K562 (cell line): ENCODE data around the gene TRIM47. TPM values are rescaled to one million over a fixed set of nuclear protein-coding genes. Genes with fewer than 3 reads are reported as not detected.

Experiments
- ATAC-seq: fragments of 200-7000 bp; cut with Tn5 transposase; 3 replicates; pipeline ENCODE4 v1.9.1; 2020; ENCODE audit warnings: moderate library complexity
- BruUV-seq: library from RNA; stranded (reverse); fragments of 400-500 nt; replicated peaks from 2 replicates; lab custom pipeline; 2021; lab: Mats Ljungman, UMichigan
- CTCF ChIA-PET: fragments of 300-600 bp; formaldehyde crosslinking; extraction: SDS; loops from one replicate; lab custom pipeline; 2021; ENCODE audit warnings: low intra/inter-chr PET ratio; lab: Yijun Ruan, JAX
- POLR2A ChIA-PET: fragments of 300-600, 350-650 bp; sonication (Branson Sonifier 250); formaldehyde crosslinking; extraction: SDS; loops from one replicate; lab custom pipeline; 2021; ENCODE audit warnings: antibody characterized with exemption, inconsistent platforms; lab: Yijun Ruan, JAX
- DNase-seq, 4 experiments: peaks; one replicate each; pipeline versions ENCODE4 v3.0.0 to v3.0.0-alpha.2; 2011 to 2018; ENCODE audit warnings: low spot score in 3 of 4, mixed read lengths in 3 of 4; ENCODE audit errors: extremely low read depth in 1 of 4
- FAIRE-seq: peaks from 2 replicates; lab custom pipeline; 2011; peaks lifted over from hg19 to GRCh38; lab: Jason Lieb, UNC
- H2AFZ ChIP-seq: 2 replicates; pipeline ENCODE4 v1.6.0; 2011; ENCODE audit warnings: low read depth, low read length, control low read depth, inconsistent platforms
- H3K27ac ChIP-seq: fragments of 200-600 bp; 3 replicates; pipeline ENCODE4 v1.8.0; 2011; ENCODE audit warnings: low read depth, mild to moderate bottlenecking, control low read depth, inconsistent platforms, low read length, moderate library complexity, mixed read lengths; ENCODE audit errors: extremely low read depth
- H3K27me3 ChIP-seq, 2 experiments: fragments of 300-600 bp in 1 of 2; 2 replicates in 1 of 2; 3 replicates in 1 of 2; pipeline versions ENCODE4 v1.6.0 to v1.8.0; 2011; ENCODE audit warnings: inconsistent platforms in 2 of 2, low read length in 2 of 2, mild to moderate bottlenecking in 1 of 2, mixed read lengths in 1 of 2, moderate library complexity in 1 of 2; ENCODE audit not compliant: control insufficient read depth in 2 of 2, insufficient read depth in 2 of 2
- H3K36me3 ChIP-seq: fragments of 300-600 bp; 3 replicates; pipeline ENCODE4 v1.8.0; 2011; ENCODE audit warnings: mild to moderate bottlenecking, low read length, inconsistent platforms; ENCODE audit not compliant: control insufficient read depth, insufficient read depth
- H3K4me1 ChIP-seq, 2 experiments: fragments of 200-600 bp in 1 of 2; replicated peaks in 1 of 2; 2 replicates in 1 of 2; 3 replicates in 1 of 2; pipeline versions ENCODE4 v1.5.1 to v1.8.0; 2011; ENCODE audit warnings: inconsistent platforms in 2 of 2, low read length in 2 of 2, mild to moderate bottlenecking in 1 of 2, mixed read lengths in 1 of 2, moderate library complexity in 1 of 2; ENCODE audit not compliant: control insufficient read depth in 2 of 2, insufficient read depth in 2 of 2
- H3K4me2 ChIP-seq: 2 replicates; pipeline ENCODE4 v1.6.1; 2011; ENCODE audit warnings: low read length, control low read depth, inconsistent platforms, mixed read lengths; ENCODE audit not compliant: insufficient read depth
- H3K4me3 ChIP-seq: fragments of 200-600 bp; sonication (generic), shearing (Covaris generic); 2 replicates; pipeline ENCODE4 v1.5.1; 2016; ENCODE audit warnings: control low read depth, inconsistent platforms
- H3K79me2 ChIP-seq: fragments of 200-600 bp; 3 replicates; pipeline ENCODE4 v1.8.0; 2011; ENCODE audit warnings: low read length, inconsistent platforms; ENCODE audit not compliant: control insufficient read depth, insufficient read depth
- H3K9ac ChIP-seq, 2 experiments: 2 replicates each; pipeline versions ENCODE4 v1.6.0 to v1.6.1; 2011; ENCODE audit warnings: low read depth in 2 of 2, low read length in 2 of 2, control low read depth in 1 of 2, inconsistent platforms in 1 of 2, mild to moderate bottlenecking in 1 of 2, mixed read lengths in 1 of 2; ENCODE audit not compliant: insufficient read depth in 1 of 2
- H3K9me1 ChIP-seq: one replicate; pipeline ENCODE4 v1.6.0; 2011; ENCODE audit warnings: inconsistent platforms, mild to moderate bottlenecking, low read length, moderate library complexity; ENCODE audit not compliant: control insufficient read depth, insufficient read depth
- H3K9me3 ChIP-seq: replicated peaks from 2 replicates; pipeline ENCODE4 v1.5.1; 2011; ENCODE audit warnings: low read depth, low read length, inconsistent platforms; ENCODE audit not compliant: control insufficient read depth, insufficient read depth
- H4K20me1 ChIP-seq: replicated peaks from 2 replicates; pipeline ENCODE4 v1.6.1; 2011; ENCODE audit warnings: low read length, inconsistent platforms, mixed read lengths; ENCODE audit not compliant: control insufficient read depth, insufficient read depth
- ASH1L ChIP-seq: fragments of 450-650 bp; IDR thresholded peaks from 2 replicates; pipeline ENCODE4 v1.6.1; 2018; ENCODE audit warnings: borderline replicate concordance, mild to moderate bottlenecking, low read depth; ENCODE audit not compliant: partially characterized antibody
- ATF6 ChIP-seq: sonication (generic); formaldehyde crosslinking; IDR thresholded peaks from 2 replicates; pipeline ENCODE4 v1.4.0; 2020; ENCODE audit warnings: mild to moderate bottlenecking, missing genetic modification reagents
- CEBPZ ChIP-seq: fragments of 150-350 bp; IDR thresholded peaks from 2 replicates; pipeline ENCODE4 v1.6.1; 2014; ENCODE audit warnings: low read depth, mild to moderate bottlenecking, low read length, borderline replicate concordance
- GATAD2A ChIP-seq: fragments of 450-650 bp; IDR thresholded peaks from 2 replicates; pipeline ENCODE4 v1.6.1; 2017
- KAT7 ChIP-seq: sonication (generic); formaldehyde crosslinking; IDR thresholded peaks from 2 replicates; pipeline ENCODE4 v1.8.0; 2022; ENCODE audit warnings: missing genetic modification reagents, mild to moderate bottlenecking, borderline replicate concordance
- MLX ChIP-seq, 2 experiments: fragments of 450-650 bp in 1 of 2; sonication (generic) in 1 of 2; formaldehyde crosslinking; conservative IDR thresholded peaks; 2 replicates each; pipeline versions ENCODE4 v1.4.0 to v1.8.1; 2020 to 2022; ENCODE audit warnings: mild to moderate bottlenecking in 1 of 2, missing genetic modification reagents in 1 of 2
- MTA2 ChIP-seq: fragments of 450-650 bp; IDR thresholded peaks from 2 replicates; pipeline ENCODE4 v1.6.1; 2016; ENCODE audit warnings: low read depth
- NFIC ChIP-seq: fragments of 450-650 bp; IDR thresholded peaks from 2 replicates; pipeline ENCODE4 v1.6.1; 2017; ENCODE audit warnings: mild to moderate bottlenecking, inconsistent platforms
- NFYB ChIP-seq: IDR thresholded peaks from 2 replicates; pipeline ENCODE4 v1.6.1; 2011; ENCODE audit warnings: mild to moderate bottlenecking, moderate library complexity; ENCODE audit not compliant: insufficient read length; ENCODE audit errors: extremely low read depth
- TAF15 ChIP-seq: fragments of 200-400 bp; formaldehyde crosslinking; IDR thresholded peaks from 2 replicates; pipeline ENCODE4 v1.6.1; 2017; ENCODE audit warnings: mild to moderate bottlenecking, low read depth, low read length, moderate library complexity
- THAP12 ChIP-seq: fragments of 250-450 bp; sonication (Bioruptor Pico); IDR thresholded peaks from 2 replicates; pipeline ENCODE4 v1.9.0; 2021; ENCODE audit warnings: mild to moderate bottlenecking, inconsistent platforms
- XRCC4 ChIP-seq: IDR thresholded peaks from one replicate; pipeline ENCODE4 v1.6.1; 2011; ENCODE audit not compliant: insufficient read depth, insufficient read length; ENCODE audit errors: extremely low read depth
- ZNF41 ChIP-seq: fragments of 250-450 bp; sonication (Bioruptor Pico); conservative IDR thresholded peaks from 2 replicates; pipeline ENCODE4 v1.4.0; 2020; ENCODE audit warnings: mild to moderate bottlenecking
- WGBS: fragments of 100-300 bp; shearing (Covaris generic); methylation state at CpG from one replicate; pipeline ENCODE4 v1.1.6; 2016; ENCODE audit warnings: low coverage, mixed read lengths; ENCODE audit not compliant: insufficient coverage; ENCODE audit errors: missing lambda C conversion rate; 5-methylcytosine and 5-hydroxymethylcytosine counted together
- in situ Hi-C: fragments of 300-500 bp; cut with MboI; formaldehyde crosslinking; loops from 4 replicates; pipeline ENCODE4 v1.15.0; 2018; ENCODE audit warnings: inconsistent platforms, mixed read lengths
- intact Hi-C: fragments of 100-400 bp; cut with micrococcal nuclease; formaldehyde crosslinking; loops from 2 replicates; pipeline ENCODE4 v1.14.2; 2022
- polyA plus RNA-seq, 8 experiments: library from polyadenylated mRNA; depleted of rRNA in 4 of 8; stranded (reverse) in 5 of 8; unstranded in 3 of 8; fragments of >200 nt; fragmentation: Nextera tagmentation in 2 of 8; fragmentation: Illumina TruSeq in 1 of 8; extraction: Ambion mirVana in 2 of 8; extraction: Trizol in 1 of 8; gene quantifications; 2 replicates each; pipeline versions ENCODE4 v1.2.1 to v1.2.3, GENCODE V29; 2011 to 2014; ENCODE audit warnings: inconsistent platforms in 1 of 8, missing spikeins in 1 of 8
- total RNA-seq, 7 experiments: library from RNA; depleted of rRNA in 6 of 7; stranded (reverse); fragments of >200 nt in 6 of 7; fragmentation: Illumina TruSeq in 2 of 7; extraction: Trizol in 2 of 7; gene quantifications; 2 replicates each; pipeline versions ENCODE4 v1.2.1 to v1.2.3, GENCODE V29; 2011 to 2021; ENCODE audit warnings: low replicate concordance in 1 of 7

Gene TRIM47
- total and polyA plus RNA-seq, 9 of the 15 experiments (the other 6 are each of a cell fraction or from before 2014, with no cell fraction given): 0.56 to 6.1 (median 3.2) TPM

- H3K27me3 ChIP-seq: no peaks in the 10 kb centered on the region
- peaks cover 20% of the 10 kb centered on the region for H3K79me2 ChIP-seq
- H4K20me1 ChIP-seq: no peaks in the 10 kb centered on the region
- DNase-seq (no peak), FAIRE-seq (no peak), ATAC-seq (no peak)
- no peak overlapping the region for H2AFZ ChIP-seq
- WGBS: 99% methylated on average over 6 of the region's 6 CpGs
- H3K4me2 ChIP-seq: no peak overlapping the region
- peaks cover 6 to 62% of the 10 kb centered on the region in 2 experiments; a peak in 4 of 5 replicates for H3K4me1 ChIP-seq
- POLR2A ChIA-PET: interaction anchor here (0.6 to 1.2 kb wide), 6 partner anchors 9 to 640 kb away, joined by 3 to 4 read pairs (median 4); no protein-coding TSS in a partner anchor
- in situ Hi-C loops (no loop called here), intact Hi-C loops (no loop called here)
- H3K27ac ChIP-seq: no peak overlapping the region
- CTCF ChIA-PET: no interaction called here
- H3K9ac ChIP-seq: no peak overlapping the region
- TSS peak; percentile 9 for BruUV-seq
- peaks cover 61% of the 10 kb centered on the region; the same call in 2 of the 3 replicates for H3K36me3 ChIP-seq
- H3K4me3 ChIP-seq: no peak overlapping the region
- H3K9me3 ChIP-seq: no peaks in the 10 kb centered on the region
- H3K9me1 ChIP-seq: no peaks in the 10 kb centered on the region
- no peak for TF ChIP-seq XRCC4
- no peak for TF ChIP-seq CEBPZ
- TF ChIP-seq THAP12: no peak
- TF ChIP-seq TAF15: no peak
- no peak for TF ChIP-seq ASH1L
- no peak for TF ChIP-seq NFYB
- TF ChIP-seq MTA2: no peak
- TF ChIP-seq KAT7 (CRISPR knock-in tag): no peak
- no peak for TF ChIP-seq ZNF41 (CRISPR knock-in tag)
- TF ChIP-seq GATAD2A: no peak
- TF ChIP-seq NFIC: no peak
- TF ChIP-seq MLX (CRISPR knock-in tag; conservative IDR thresholded peaks at IDR 0.05): no peak
- no peak for TF ChIP-seq ATF6
Measured at GRCh38 chr17:75902406-75902805, 24.0 kb upstream of the TRIM47 start.
